ENCODE results near the gene PTPRN.

Gene PTPRN

DNA sequence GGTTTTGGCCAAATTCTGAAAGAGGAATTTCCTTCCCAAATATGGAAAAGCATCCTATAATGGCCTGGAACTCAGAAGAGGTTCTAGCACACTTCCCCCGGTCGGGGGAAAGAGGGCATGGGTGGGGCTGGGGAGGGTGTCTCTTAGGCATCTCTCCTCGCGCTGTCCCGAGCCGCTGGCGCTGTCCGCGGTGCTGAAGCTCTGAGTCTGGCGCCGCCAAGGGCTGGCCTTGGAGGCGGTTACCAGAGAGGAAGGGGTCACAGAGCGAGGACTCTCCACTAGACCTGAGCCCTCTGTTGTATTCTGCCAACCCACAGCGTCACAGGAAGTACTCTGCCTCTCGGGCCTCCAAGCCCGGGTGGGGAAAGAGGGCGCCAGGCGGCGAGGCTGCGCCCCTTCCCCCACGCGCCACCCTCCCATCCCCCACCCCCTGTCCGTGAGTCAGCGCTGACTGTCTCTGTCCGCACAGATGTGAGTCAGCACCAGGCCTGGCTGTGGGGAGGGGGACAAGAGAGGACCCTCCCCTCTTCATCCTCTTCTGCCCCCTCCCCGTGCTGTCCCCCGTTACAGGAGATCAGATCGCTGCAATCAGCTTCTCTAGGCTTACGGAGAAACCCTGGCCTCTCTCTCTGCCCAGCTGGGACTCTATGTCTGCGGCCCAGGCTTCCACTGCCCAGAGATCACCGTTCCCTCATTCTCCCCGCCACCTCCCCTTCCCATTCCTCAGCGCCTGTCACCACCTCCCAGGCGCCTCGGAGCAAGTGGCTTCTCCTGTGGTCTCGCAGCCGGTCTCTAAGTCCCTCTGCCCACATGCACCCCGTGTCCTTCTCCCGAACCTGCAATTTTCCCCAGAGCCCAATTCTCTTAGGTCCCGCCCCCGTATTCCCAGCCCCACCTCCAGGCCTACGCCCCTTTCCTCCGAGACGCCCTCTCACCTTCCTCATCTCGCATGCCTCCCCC, 779 bp downstream of the PTPRN start:
- H3K9me3 ChIP-seq (ENCODE audit: control insufficient read depth in 1 of 2, low read length in 2 of 2) = no peaks in the 10 kb centered on the region
- H3K4me3 ChIP-seq (ENCODE audit: low read depth in 1 of 2, low read length in 2 of 2) = no peak overlapping the region
- no peaks in the 10 kb centered on the region for H3K4me1 ChIP-seq (ENCODE audit: control insufficient read depth in 1 of 2, insufficient read depth in 2 of 2, low read length in 2 of 2)
- no peaks in the 10 kb centered on the region for H3K36me3 ChIP-seq (ENCODE audit: control insufficient read depth in 1 of 2, insufficient read depth in 2 of 2, low read length in 2 of 2)
- no peak overlapping the region for H3K27ac ChIP-seq (ENCODE audit: low read depth, low read length)
- H3K27me3 ChIP-seq (ENCODE audit: control insufficient read depth in 1 of 2, insufficient read depth in 2 of 2, low read length in 2 of 2) = peaks cover 17 to 24% of the 10 kb centered on the region in 2 donors
- no peak overlapping the region for H3K9ac ChIP-seq (ENCODE audit: low read depth in 1 of 2, low read length in 2 of 2)

DNA sequence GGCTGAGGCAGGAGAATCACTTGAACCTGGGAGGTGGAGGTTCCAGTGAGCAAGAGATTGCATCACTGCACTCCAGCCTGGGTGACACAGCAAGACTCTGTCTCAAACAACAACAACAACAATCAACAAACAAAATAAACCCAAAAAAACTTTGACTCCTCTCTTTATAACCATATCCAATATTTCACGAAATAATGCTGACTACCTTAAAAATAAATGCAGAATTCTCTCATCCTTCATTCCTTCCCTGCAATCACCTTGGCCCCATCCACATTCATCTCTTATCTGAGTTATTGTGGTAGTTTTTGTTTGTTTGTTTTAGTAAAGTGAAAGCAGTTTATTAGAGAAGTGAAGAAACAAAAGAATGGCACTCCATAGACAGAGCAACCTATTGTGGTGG, 3.2 kb downstream of the PTPRN start:
- H3K9me3 ChIP-seq (ENCODE audit: control insufficient read depth in 1 of 2, low read length in 2 of 2) = no peaks in the 10 kb centered on the region
- no peak overlapping the region for H3K27ac ChIP-seq (ENCODE audit: low read depth, low read length)
- H3K4me1 ChIP-seq (ENCODE audit: control insufficient read depth in 1 of 2, insufficient read depth in 2 of 2, low read length in 2 of 2) = no peaks in the 10 kb centered on the region
- no peaks in the 10 kb centered on the region for H3K36me3 ChIP-seq (ENCODE audit: control insufficient read depth in 1 of 2, insufficient read depth in 2 of 2, low read length in 2 of 2)
- H3K27me3 ChIP-seq (ENCODE audit: control insufficient read depth in 1 of 2, insufficient read depth in 2 of 2, low read length in 2 of 2) = peaks cover 29 to 34% of the 10 kb centered on the region in 2 donors
- no peak overlapping the region for H3K9ac ChIP-seq (ENCODE audit: low read depth in 1 of 2, low read length in 2 of 2)
- no peak overlapping the region for H3K4me3 ChIP-seq (ENCODE audit: low read depth in 1 of 2, low read length in 2 of 2)

DNA sequence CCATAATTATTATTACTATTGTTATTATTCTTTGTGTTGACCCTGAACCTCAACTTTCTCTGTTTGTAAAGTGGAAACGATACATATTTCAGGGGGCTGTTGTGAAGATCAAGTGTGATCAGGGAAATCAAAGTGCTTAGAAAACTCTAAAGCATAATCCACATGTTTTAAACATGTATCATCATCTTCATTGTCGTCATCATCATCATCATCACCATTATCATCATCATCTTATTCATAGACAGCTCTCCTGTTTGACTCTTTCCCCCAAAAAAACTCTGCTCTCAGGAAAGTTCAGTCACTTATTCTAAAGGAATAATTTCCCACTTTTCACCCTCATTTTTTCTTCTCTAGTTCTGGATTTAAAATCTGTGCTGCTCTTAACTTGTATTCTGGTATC, 5.0 kb downstream of the PTPRN start:
- no peaks in the 10 kb centered on the region for H3K9me3 ChIP-seq (ENCODE audit: control insufficient read depth in 1 of 2, low read length in 2 of 2)
- no peaks in the 10 kb centered on the region for H3K4me1 ChIP-seq (ENCODE audit: control insufficient read depth in 1 of 2, insufficient read depth in 2 of 2, low read length in 2 of 2)
- no peak overlapping the region for H3K4me3 ChIP-seq (ENCODE audit: low read depth in 1 of 2, low read length in 2 of 2)
- H3K27ac ChIP-seq (ENCODE audit: low read depth, low read length) = no peak overlapping the region
- H3K9ac ChIP-seq (ENCODE audit: low read depth in 1 of 2, low read length in 2 of 2) = no peak overlapping the region
- H3K27me3 ChIP-seq (ENCODE audit: control insufficient read depth in 1 of 2, insufficient read depth in 2 of 2, low read length in 2 of 2) = peaks cover 33 to 38% of the 10 kb centered on the region in 2 donors
- H3K36me3 ChIP-seq (ENCODE audit: control insufficient read depth in 1 of 2, insufficient read depth in 2 of 2, low read length in 2 of 2) = no peaks in the 10 kb centered on the region

DNA sequence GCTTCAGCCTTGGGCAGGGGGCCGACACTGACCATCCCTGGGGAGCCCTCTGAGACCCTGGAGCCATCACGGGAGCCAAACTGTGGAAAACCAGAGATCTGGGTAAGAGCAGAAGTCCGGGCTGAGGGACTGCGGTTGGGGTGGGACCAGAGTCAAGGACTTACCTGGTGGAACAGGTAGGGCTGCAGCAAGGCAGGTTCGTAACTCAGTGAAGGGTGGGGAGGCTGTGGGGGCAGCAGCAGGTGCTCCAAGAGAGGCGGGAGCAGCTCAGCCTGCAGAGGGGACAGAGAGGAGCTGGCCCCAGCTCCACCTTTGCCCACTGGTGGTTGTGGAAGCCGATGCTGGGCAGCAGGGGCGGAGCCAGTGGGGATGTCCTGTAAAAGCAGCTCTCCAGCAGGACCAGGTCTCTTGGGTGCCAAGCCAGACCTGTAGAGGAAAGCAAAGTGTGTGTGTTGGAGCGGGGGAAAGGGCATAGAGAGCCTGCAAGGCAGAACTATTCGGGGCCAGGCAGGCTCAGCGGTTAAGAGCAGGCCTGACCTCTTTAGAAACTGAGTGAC, 6.7 kb downstream of the PTPRN start:
- H3K9me3 ChIP-seq (ENCODE audit: control insufficient read depth in 1 of 2, low read length in 2 of 2) = no peaks in the 10 kb centered on the region
- H3K4me1 ChIP-seq (ENCODE audit: control insufficient read depth in 1 of 2, insufficient read depth in 2 of 2, low read length in 2 of 2) = peaks cover 0 to 6% of the 10 kb centered on the region in 2 donors
- peaks cover 30 to 32% of the 10 kb centered on the region in 2 donors for H3K27me3 ChIP-seq (ENCODE audit: control insufficient read depth in 1 of 2, insufficient read depth in 2 of 2, low read length in 2 of 2)
- H3K9ac ChIP-seq (ENCODE audit: low read depth in 1 of 2, low read length in 2 of 2) = no peak overlapping the region
- no peak overlapping the region for H3K4me3 ChIP-seq (ENCODE audit: low read depth in 1 of 2, low read length in 2 of 2)
- H3K36me3 ChIP-seq (ENCODE audit: control insufficient read depth in 1 of 2, insufficient read depth in 2 of 2, low read length in 2 of 2) = no peaks in the 10 kb centered on the region
- no peak overlapping the region for H3K27ac ChIP-seq (ENCODE audit: low read depth, low read length)

DNA sequence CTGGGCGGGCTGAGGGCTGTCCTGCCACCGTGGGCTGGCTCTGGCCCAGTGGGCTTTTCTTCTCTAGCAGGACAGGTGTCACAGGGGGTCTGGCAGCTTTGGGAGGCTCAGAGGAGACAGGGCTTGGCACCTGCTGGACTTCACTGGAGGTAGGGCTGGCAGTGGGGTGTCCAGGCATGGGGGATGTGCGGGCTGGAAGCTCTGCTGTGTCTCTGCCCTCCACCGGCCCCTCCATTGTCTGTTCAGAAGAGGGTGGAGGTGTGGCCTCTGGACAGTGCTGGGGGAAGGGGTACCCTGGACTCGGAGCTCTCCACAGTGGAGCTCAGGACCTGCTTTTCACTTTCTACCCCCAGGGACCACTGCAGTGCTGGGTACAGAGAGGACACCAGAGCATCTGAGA, 9.2 kb downstream of the PTPRN start:
- H3K9me3 ChIP-seq (ENCODE audit: control insufficient read depth in 1 of 2, low read length in 2 of 2) = no peaks in the 10 kb centered on the region
- H3K27ac ChIP-seq (ENCODE audit: low read depth, low read length) = no peak overlapping the region
- no peak overlapping the region for H3K9ac ChIP-seq (ENCODE audit: low read depth in 1 of 2, low read length in 2 of 2)
- H3K36me3 ChIP-seq (ENCODE audit: control insufficient read depth in 1 of 2, insufficient read depth in 2 of 2, low read length in 2 of 2) = no peaks in the 10 kb centered on the region
- H3K27me3 ChIP-seq (ENCODE audit: control insufficient read depth in 1 of 2, insufficient read depth in 2 of 2, low read length in 2 of 2) = peaks cover 24 to 31% of the 10 kb centered on the region in 2 donors
- peaks cover 2 to 8% of the 10 kb centered on the region in 2 donors for H3K4me1 ChIP-seq (ENCODE audit: control insufficient read depth in 1 of 2, insufficient read depth in 2 of 2, low read length in 2 of 2)
- no peak overlapping the region for H3K4me3 ChIP-seq (ENCODE audit: low read depth in 1 of 2, low read length in 2 of 2)

DNA sequence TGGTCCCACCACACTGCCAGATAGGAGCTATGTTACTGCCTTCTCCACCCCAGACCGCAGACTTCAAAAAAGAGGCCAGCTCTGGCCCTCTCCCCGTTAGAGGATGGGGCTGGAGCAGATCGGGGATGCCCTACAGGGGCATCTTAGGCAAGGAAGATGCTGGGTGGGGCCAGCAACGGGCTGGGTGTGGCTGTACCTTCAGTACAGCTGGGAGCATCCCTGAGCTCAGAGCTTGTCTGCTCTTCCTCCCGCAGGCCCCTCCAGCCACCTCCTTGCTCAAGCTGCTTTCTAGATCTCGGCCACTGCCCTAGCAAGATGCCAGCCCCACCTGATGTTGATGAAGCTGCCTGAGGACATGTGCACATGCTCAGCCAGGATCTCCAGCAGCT, 9.8 kb downstream of the PTPRN start:
- H3K27ac ChIP-seq (ENCODE audit: low read depth, low read length) = no peak overlapping the region
- H3K9ac ChIP-seq (ENCODE audit: low read depth in 1 of 2, low read length in 2 of 2) = no peak overlapping the region
- no peaks in the 10 kb centered on the region for H3K9me3 ChIP-seq (ENCODE audit: control insufficient read depth in 1 of 2, low read length in 2 of 2)
- H3K36me3 ChIP-seq (ENCODE audit: control insufficient read depth in 1 of 2, insufficient read depth in 2 of 2, low read length in 2 of 2) = no peaks in the 10 kb centered on the region
- peaks cover 6 to 13% of the 10 kb centered on the region in 2 donors for H3K4me1 ChIP-seq (ENCODE audit: control insufficient read depth in 1 of 2, insufficient read depth in 2 of 2, low read length in 2 of 2)
- peaks cover 24 to 31% of the 10 kb centered on the region in 2 donors for H3K27me3 ChIP-seq (ENCODE audit: control insufficient read depth in 1 of 2, insufficient read depth in 2 of 2, low read length in 2 of 2)
- H3K4me3 ChIP-seq (ENCODE audit: low read depth in 1 of 2, low read length in 2 of 2) = no peak overlapping the region

DNA sequence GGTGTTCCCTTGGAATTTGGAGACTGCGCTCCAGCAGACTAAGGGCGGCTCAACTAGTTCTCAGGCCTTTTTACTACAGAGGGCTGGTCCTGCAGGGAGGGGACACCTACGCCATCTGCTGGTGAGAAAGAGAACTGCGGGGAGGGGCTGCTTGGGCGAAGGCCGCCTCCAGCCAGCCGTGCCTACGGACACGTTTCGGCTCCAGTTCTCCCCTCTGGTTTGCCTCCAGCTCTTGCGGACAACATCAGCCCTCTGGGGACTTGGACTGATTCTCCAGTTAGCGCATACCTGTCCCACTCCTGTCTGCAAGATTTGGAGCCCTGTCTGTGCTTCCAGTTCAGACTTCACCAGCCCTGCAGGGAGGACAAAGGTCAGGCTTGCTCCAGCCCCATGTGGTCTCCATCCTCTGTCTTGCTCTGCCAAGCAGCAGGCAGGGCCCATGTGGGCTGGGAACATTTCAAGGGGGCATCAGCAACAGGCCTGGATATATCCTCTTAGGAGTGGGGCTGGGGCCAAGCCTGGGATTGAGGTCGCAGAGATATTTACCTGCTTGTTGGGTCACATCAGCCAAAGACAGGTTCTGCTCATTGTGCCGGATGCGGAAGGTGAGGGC, 10.3 kb downstream of the PTPRN start:
- peak overlapping the region in 1 of 2 donors; percentile 57 for H3K9ac ChIP-seq (ENCODE audit: low read depth in 1 of 2, low read length in 2 of 2)
- H3K27ac ChIP-seq (ENCODE audit: low read depth, low read length) = no peak overlapping the region
- H3K4me1 ChIP-seq (ENCODE audit: control insufficient read depth in 1 of 2, insufficient read depth in 2 of 2, low read length in 2 of 2) = peaks cover 10 to 16% of the 10 kb centered on the region in 2 donors
- no peaks in the 10 kb centered on the region for H3K36me3 ChIP-seq (ENCODE audit: control insufficient read depth in 1 of 2, insufficient read depth in 2 of 2, low read length in 2 of 2)
- H3K4me3 ChIP-seq (ENCODE audit: low read depth in 1 of 2, low read length in 2 of 2) = peak overlapping the region in 1 of 2 donors; percentile 17
- H3K9me3 ChIP-seq (ENCODE audit: control insufficient read depth in 1 of 2, low read length in 2 of 2) = no peaks in the 10 kb centered on the region
- H3K27me3 ChIP-seq (ENCODE audit: control insufficient read depth in 1 of 2, insufficient read depth in 2 of 2, low read length in 2 of 2) = peaks cover 22 to 31% of the 10 kb centered on the region in 2 donors

DNA sequence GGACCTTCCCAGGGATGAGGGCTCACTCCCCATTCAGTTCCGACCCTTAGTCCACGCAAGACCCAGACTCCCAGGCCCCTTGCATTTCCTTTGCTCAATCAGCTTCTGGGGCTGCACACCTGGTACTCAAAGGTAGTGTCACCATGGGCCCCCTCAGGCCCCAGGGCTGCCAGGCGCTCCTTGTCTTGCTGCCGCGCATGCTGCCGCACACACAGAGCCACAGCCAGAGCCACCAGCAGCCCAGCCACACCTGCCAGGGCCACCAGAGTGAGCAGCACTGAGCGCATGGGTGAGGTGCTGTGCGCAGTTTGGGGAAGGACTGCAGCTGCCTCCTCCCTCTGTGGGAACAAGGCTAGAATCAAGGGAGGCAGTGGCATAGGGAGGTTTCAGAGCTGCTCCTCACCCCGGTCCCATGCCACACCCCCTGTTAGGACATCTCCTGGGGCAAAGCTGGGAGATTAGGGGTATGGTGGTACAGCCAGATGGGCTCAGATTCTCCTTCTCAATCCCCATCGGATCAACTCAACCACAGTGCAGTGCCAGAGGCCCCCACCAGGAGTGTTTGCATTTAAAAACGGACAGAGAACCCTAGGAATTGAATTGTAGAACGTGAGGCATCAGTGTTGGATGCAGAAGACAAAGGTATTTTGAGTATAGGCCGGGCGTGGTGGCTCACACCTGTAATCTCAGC, 11.3 kb downstream of the PTPRN start:
- Histone ChIP-seq H3K4me1 (ENCODE audit: control insufficient read depth in 1 of 2, insufficient read depth in 2 of 2, low read length in 2 of 2) (peaks cover 10 to 16% of the 10 kb centered on the region in 2 donors), H3K9ac (ENCODE audit: low read depth in 1 of 2, low read length in 2 of 2) (no peak overlapping the region), H3K36me3 (ENCODE audit: control insufficient read depth in 1 of 2, insufficient read depth in 2 of 2, low read length in 2 of 2) (no peaks in the 10 kb centered on the region), H3K9me3 (ENCODE audit: control insufficient read depth in 1 of 2, low read length in 2 of 2) (no peaks in the 10 kb centered on the region), H3K27me3 (ENCODE audit: control insufficient read depth in 1 of 2, insufficient read depth in 2 of 2, low read length in 2 of 2) (peaks cover 20 to 22% of the 10 kb centered on the region in 2 donors), H3K27ac (ENCODE audit: low read depth, low read length) (no peak overlapping the region), H3K4me3 (ENCODE audit: low read depth in 1 of 2, low read length in 2 of 2) (no peak overlapping the region)

DNA sequence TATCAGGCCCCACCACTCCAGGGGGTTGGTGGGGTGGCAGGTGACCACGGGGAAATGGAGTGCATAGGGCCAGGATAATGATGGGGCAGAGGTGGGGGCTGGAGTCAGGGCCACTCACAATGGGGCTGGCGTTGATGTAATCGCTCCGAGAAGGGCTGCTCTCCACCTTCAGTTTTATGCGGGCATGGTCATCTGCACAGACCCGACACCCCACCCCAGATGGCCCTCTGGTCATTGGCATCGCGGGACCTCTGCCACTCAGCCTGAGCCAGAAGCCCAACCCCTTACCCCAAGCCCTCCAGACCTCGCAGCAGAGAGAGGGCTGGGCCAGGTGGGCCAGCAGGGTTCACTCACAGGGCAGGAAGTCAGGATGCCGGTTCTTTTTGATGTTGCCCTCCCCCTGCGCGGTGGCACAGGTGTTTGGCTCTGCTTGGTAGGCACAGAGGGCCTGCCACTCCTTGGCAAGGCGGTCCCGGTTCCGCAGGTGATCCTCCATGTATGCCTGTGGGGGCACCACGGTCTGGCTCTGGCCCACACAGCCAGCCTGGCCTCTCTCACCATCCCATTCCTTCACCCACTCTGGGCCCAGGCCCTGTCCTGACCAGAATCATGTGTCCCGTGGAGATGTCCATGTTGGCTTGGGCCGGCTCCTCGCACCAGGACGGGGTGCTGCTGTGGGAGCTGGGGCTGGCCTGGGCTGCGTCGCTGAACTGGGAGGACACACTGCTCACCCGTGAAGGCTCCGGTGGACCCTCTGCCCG, 12.4 kb downstream of the PTPRN start:
- Histone ChIP-seq H3K27me3 (ENCODE audit: control insufficient read depth in 1 of 2, insufficient read depth in 2 of 2, low read length in 2 of 2) (peaks cover 14 to 16% of the 10 kb centered on the region in 2 donors), H3K36me3 (ENCODE audit: control insufficient read depth in 1 of 2, insufficient read depth in 2 of 2, low read length in 2 of 2) (no peaks in the 10 kb centered on the region), H3K4me3 (ENCODE audit: low read depth in 1 of 2, low read length in 2 of 2) (no peak overlapping the region), H3K9ac (ENCODE audit: low read depth in 1 of 2, low read length in 2 of 2) (no peak overlapping the region), H3K27ac (ENCODE audit: low read depth, low read length) (no peak overlapping the region), H3K9me3 (ENCODE audit: control insufficient read depth in 1 of 2, low read length in 2 of 2) (no peaks in the 10 kb centered on the region), H3K4me1 (ENCODE audit: control insufficient read depth in 1 of 2, insufficient read depth in 2 of 2, low read length in 2 of 2) (peaks cover 10 to 16% of the 10 kb centered on the region in 2 donors)
